ENCODE results near the gene C11orf24.

C11orf24 gene

DNA sequence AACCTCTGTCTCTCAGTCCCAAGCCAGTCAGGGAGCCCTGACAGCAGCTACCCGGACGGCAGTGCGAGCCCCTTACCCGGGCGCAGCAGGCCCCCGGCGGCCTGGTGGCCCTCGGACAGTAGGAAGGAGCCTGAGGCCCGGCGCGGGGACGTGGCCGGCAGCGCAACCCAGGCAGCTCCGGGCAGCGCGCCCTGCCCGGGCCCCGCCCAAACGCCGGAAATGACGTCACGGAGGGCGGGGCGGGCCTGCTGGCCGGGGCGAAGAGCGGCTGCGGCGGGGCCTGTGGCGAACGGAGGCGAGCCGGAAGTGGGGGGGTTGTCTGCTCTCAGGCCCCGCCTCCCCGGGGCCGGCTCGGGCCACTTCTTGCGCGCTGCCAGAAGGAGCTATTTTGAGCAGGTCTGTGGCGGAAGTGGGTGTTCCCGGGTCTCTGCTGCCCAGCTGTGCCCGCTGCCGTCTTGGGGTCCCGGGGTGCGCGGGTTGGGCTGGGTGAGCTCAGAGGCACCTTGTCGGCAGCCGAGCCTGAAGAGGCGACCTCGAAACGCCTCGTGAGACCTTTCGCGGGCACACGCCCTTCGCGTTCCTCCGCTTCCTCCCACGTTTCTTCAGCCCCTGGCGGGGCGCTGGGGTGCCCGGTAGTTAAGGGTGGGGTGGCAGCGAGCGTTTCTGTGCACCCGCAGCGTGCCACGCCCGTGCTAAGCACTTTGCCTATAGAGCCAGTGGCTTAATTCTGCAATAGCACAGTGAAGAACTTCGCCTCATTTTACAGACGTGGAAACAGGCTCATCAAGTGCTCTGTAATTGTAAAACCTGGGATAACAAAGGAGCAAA is at the start of gene C11orf24:
Gene C11orf24 (minus strand): TSS at position 193 of the 828 bp plus-strand sequence. CDS start 8,206 bp downstream, outside the sequence.
- no peaks in the 10 kb centered on the region for H3K9me3 ChIP-seq (ENCODE audit: low read depth, low read length)
- peak within 1 kb of the TSS; percentile 99 for H3K4me3 ChIP-seq
- TF ChIP-seq EZH2 (IDR thresholded peaks at IDR 0.05) (no peak), POLR2AphosphoS5 (IDR thresholded peaks at IDR 0.05; ENCODE audit: borderline replicate concordance, low read depth, low read length) (peak; percentile 94), FOXP2 (optimal IDR thresholded peaks at IDR 0.05; ENCODE audit: control extremely low read depth, extremely low read length, insufficient read depth) (peak; percentile 64)
- peak; percentile 28 for DNase-seq (ENCODE audit: low read depth, low spot score)
- peaks cover 10% of the 10 kb centered on the region; the same call in 1 of the 2 replicates for H3K36me3 ChIP-seq (ENCODE audit: insufficient read depth, low read length)
- H3K27ac ChIP-seq, result peak within 1 kb of the TSS; percentile 45
- peak within 1 kb of the TSS; percentile 94 for H3K9ac ChIP-seq (ENCODE audit: insufficient read length)

DNA sequence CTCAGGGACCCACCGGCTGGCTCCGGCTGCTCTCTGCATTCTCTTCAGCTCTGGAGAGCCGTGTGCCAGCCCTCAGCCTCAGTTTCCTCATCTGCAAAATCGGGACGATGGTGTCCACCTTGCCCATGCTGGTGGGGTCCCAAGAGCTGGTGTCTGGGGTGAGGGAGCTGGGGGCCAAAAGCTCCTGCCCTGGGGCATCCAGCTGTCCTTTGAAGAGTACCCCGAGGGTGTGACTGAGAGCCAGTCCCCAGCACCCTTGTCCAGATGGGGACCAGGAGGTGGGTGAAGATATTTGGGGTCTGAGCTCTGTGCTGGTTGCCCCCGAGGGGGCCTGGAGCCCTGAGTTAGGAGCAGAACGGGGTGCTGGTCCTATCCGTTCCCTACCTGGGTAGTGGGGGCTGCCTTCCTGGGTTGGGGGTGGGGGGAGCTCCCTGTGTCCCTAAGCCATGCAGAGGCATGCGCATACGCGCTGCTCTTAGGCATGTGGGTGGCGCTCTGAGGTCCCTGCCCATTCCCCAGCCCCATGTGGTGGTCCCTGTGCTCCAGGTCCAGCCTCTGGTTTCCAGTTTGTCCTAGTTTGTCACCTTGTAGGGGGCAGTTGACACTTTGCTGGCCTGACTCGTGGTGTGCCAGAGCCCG is 45.5 kb upstream of the C11orf24 start:
- no peak overlapping the region for H3K27ac ChIP-seq
- no peaks in the 10 kb centered on the region for H3K9me3 ChIP-seq (ENCODE audit: low read depth, low read length)
- DNase-seq (ENCODE audit: low read depth, low spot score), result no peak
- H3K36me3 ChIP-seq (ENCODE audit: insufficient read depth, low read length), result 0 out of 2 replicates have a peak, but pooled peaks cover 4% of the 10 kb centered on the region
- no peak overlapping the region for H3K9ac ChIP-seq (ENCODE audit: insufficient read length)
- no peak for TF ChIP-seq POLR2AphosphoS5 (IDR thresholded peaks at IDR 0.05; ENCODE audit: borderline replicate concordance, low read depth, low read length)
- no peak for TF ChIP-seq FOXP2 (optimal IDR thresholded peaks at IDR 0.05; ENCODE audit: control extremely low read depth, extremely low read length, insufficient read depth)
- no peak for TF ChIP-seq EZH2 (IDR thresholded peaks at IDR 0.05)
- no peak overlapping the region for H3K4me3 ChIP-seq

DNA sequence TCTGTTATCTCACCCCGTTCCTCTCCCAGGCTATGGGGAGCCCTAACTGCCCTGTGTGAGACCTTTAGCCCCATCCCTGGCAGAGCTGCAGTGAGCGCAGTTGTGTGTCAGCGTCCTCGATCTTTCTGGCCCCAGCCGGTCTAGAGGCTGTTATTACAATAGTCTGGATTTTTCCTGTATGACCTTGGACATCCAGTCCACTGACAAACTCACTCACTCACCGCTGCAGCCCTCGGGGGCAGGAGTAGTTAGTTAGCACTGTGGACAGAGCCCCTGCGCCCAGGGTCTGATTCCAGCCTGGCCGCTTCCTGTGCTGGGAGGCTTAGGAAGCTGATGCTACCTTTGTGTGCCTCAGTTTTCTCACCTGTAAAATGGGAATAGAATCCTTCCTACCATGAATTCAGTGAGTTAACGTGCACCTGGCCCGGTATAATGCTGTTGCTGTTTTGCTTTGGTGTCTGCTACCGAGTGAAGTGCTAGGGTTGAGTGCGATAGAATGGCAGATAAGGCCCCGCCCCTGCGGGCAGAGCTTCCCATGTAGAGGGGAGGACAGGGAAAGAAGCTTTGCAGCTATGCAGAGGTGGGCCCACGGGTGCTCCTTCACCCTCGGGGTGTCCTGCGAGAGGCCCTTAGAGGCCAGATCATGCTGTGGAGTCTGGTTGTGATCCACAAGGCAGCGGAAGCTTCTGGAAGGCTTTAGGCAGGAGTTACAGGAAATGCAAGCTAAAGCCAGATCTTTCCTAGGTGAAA is 43.6 kb upstream of the C11orf24 start:
- Histone ChIP-seq H3K27ac (peak overlapping the region; percentile 76), H3K9me3 (ENCODE audit: low read depth, low read length) (no peaks in the 10 kb centered on the region), H3K36me3 (ENCODE audit: insufficient read depth, low read length) (no peaks in the 10 kb centered on the region), H3K9ac (ENCODE audit: insufficient read length) (peak overlapping the region; percentile 76), H3K4me3 (peak overlapping the region; percentile 98)
- no peak for DNase-seq (ENCODE audit: low read depth, low spot score)
- TF ChIP-seq FOXP2 (optimal IDR thresholded peaks at IDR 0.05; ENCODE audit: control extremely low read depth, extremely low read length, insufficient read depth), result no peak
- TF ChIP-seq EZH2 (IDR thresholded peaks at IDR 0.05), result no peak

DNA sequence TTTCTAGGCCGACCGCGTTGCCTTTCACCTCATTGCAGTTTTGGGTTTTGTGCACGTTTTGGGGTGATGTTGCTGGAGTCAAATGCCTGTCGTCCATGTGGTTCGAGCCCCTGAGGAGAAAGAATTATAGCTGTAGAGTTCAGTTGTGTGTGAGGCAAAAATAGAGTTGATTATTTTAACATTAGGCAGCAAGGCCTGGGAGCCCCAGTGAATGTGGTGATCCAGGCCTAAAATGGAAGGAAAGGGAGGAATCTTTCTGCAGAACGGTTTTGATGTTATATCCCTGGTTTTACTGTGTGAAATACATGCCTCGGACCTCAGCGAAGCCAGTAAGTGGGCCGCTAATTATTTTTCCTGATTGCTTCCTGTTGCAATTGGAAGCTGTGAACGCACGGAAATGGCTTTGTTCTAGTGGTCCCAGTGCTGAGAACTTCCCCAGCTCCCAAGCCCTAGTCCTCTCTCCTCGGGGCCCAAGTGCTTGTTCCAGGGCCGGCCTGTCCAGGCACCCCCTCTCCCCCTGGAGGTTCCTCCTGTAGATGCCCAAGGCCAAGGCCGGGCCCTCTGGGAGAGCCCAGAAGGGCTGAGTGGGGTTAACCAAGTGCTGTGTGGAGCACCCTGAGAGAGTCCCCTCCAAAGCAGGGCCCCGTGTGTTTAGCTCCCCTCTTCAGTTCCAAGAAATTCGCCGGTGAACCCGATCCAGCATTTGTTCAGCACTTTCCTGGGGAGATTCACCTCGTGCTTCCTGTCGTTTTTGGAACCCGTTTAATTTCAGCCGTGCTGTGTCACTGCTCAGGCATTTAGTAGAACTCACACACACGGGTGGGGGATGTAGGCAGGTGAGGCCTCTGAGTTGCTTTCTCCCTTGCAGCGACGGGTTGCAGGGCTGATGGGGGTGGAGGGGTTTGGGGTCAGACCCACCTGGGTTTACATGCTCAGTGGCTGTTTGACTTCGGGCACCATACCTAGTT is 42.7 kb upstream of the C11orf24 start:
- Histone ChIP-seq H3K4me3 (peak overlapping the region; percentile 98), H3K9me3 (ENCODE audit: low read depth, low read length) (no peaks in the 10 kb centered on the region), H3K36me3 (ENCODE audit: insufficient read depth, low read length) (no peaks in the 10 kb centered on the region), H3K27ac (peak overlapping the region; percentile 76), H3K9ac (ENCODE audit: insufficient read length) (peak overlapping the region; percentile 76)
- TF ChIP-seq EZH2 (IDR thresholded peaks at IDR 0.05) (no peak), POLR2AphosphoS5 (IDR thresholded peaks at IDR 0.05; ENCODE audit: borderline replicate concordance, low read depth, low read length) (no peak), FOXP2 (optimal IDR thresholded peaks at IDR 0.05; ENCODE audit: control extremely low read depth, extremely low read length, insufficient read depth) (no peak)
- DNase-seq (ENCODE audit: low read depth, low spot score), result no peak

DNA sequence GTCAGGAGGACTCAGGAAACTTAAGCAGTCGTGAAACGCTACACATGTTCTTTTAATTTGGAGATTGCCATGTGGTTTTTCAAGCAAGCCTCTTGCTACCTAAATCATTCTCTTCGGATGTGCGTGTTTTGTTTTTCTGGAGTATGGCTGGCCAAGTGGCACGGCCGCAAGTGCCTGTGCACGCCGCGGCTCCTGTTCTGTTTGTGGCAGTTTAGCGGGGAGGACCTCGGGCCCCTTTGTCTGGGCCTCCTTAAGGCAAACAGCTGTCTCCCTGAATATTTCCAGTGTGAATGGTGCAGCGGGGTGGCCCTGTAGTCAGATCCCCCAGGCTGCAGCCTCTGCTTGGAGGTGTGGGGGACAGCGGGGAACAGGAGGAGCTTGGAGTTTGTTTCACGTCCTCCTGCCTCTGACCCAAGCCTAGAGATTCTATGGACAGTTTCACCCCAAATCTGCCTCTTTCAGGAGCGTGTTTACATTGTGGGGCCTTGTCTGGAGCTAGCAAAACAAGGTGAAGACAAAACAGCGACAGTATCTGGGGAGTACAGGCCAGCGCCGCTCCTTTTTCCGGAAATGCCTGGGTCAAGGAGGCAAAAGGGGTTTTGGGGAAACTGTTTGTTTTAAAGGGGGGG is 41.9 kb upstream of the C11orf24 start:
- Histone ChIP-seq H3K36me3 (ENCODE audit: insufficient read depth, low read length) (no peaks in the 10 kb centered on the region), H3K4me3 (peak overlapping the region; percentile 98), H3K9me3 (ENCODE audit: low read depth, low read length) (no peaks in the 10 kb centered on the region), H3K9ac (ENCODE audit: insufficient read length) (peak overlapping the region; percentile 76), H3K27ac (peak overlapping the region; percentile 76)
- TF ChIP-seq EZH2 (IDR thresholded peaks at IDR 0.05) (no peak), FOXP2 (optimal IDR thresholded peaks at IDR 0.05; ENCODE audit: control extremely low read depth, extremely low read length, insufficient read depth) (no peak), POLR2AphosphoS5 (IDR thresholded peaks at IDR 0.05; ENCODE audit: borderline replicate concordance, low read depth, low read length) (0 out of 2 replicates have a peak, but pooled peaks have one; percentile 25)
- no peak for DNase-seq (ENCODE audit: low read depth, low spot score)

DNA sequence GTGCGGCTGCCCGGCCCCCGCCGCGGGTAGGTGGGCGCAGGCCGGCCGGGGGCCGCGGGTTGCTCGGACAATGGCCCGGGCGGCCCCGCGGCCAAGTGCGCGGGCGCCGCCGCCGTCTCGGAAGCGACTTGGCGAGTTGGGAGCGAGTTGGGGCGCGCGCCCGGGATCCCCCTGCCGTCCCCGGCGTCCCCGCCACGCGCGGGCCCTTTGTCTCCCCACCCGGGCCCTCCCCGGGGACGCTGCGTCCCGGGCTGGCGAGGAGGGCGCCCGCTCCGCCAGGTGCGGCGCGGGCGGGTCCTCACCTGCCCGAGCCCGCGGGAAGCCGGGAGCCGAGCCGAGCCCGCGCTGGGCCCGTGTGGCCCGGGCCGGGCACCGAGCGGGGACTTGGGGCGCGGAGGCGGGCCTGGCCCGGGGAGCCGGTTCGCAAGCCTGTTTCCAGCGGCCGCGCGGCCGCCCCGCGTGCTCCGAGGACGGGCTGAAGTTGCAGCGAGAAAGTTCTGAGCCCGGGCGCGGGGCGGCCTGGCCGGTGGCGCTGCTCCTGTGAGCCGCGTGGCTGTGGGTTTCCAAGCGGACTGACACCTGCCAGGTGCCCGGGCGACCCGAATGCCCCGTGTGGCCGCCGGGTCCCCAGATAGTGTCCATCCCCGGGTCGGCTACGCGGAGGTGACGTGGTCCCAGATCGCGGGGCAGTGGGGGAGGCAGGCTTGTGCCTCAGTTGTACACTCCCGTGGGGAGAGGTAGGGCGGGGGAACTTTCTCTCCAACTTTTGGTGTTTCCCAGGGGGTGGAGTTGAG is 41.2 kb upstream of the C11orf24 start:
- H3K4me3 ChIP-seq, result peak overlapping the region; percentile 98
- no peaks in the 10 kb centered on the region for H3K36me3 ChIP-seq (ENCODE audit: insufficient read depth, low read length)
- DNase-seq (ENCODE audit: low read depth, low spot score), result no peak
- H3K9ac ChIP-seq (ENCODE audit: insufficient read length), result peak overlapping the region; percentile 76
- no peak for TF ChIP-seq POLR2AphosphoS5 (IDR thresholded peaks at IDR 0.05; ENCODE audit: borderline replicate concordance, low read depth, low read length)
- TF ChIP-seq FOXP2 (optimal IDR thresholded peaks at IDR 0.05; ENCODE audit: control extremely low read depth, extremely low read length, insufficient read depth), result no peak
- no peak for TF ChIP-seq EZH2 (IDR thresholded peaks at IDR 0.05)
- no peaks in the 10 kb centered on the region for H3K9me3 ChIP-seq (ENCODE audit: low read depth, low read length)
- H3K27ac ChIP-seq, result 0 out of 2 replicates have a peak overlapping the region, but pooled peaks have one; percentile 76

Data from SK-N-MC (cell line).